ENCODE results near the gene GOLPH3. TPM values are rescaled to one million over a fixed set of nuclear protein-coding genes. Genes with fewer than 3 reads are reported as not detected.
"Not testable (repeated sequence)": the region's sequence is repeated elsewhere in the genome, so short reads cannot be mapped to it uniquely, and the experiment has no call there.

GOLPH3 gene
- total RNA-seq, 1 experiment from 2014 or later, result 74.6 TPM

- Histone ChIP-seq H3K4me3 (no peak overlapping the region), H3K27me3 (no peaks in the 10 kb centered on the region), H3K27ac (no peak overlapping the region), H3K36me3 (no peaks in the 10 kb centered on the region), H3K9me3 (replicated peaks) (no peaks in the 10 kb centered on the region), H3K4me1 (no peaks in the 10 kb centered on the region)
- no peak for DNase-seq
Measured at GRCh38 chr5:32089146-32090000, 84.7 kb downstream of the GOLPH3 start.

GRCh38 chr5:32088214-32088613 lies 85.9 kb downstream of the GOLPH3 start:
- no peaks in the 10 kb centered on the region for H3K36me3 ChIP-seq
- no peak for DNase-seq
- H3K27ac ChIP-seq, result no peak overlapping the region
- no peak overlapping the region for H3K4me3 ChIP-seq
- H3K9me3 ChIP-seq (replicated peaks), result no peaks in the 10 kb centered on the region
- H3K4me1 ChIP-seq, result no peaks in the 10 kb centered on the region
- no peaks in the 10 kb centered on the region for H3K27me3 ChIP-seq

DNA sequence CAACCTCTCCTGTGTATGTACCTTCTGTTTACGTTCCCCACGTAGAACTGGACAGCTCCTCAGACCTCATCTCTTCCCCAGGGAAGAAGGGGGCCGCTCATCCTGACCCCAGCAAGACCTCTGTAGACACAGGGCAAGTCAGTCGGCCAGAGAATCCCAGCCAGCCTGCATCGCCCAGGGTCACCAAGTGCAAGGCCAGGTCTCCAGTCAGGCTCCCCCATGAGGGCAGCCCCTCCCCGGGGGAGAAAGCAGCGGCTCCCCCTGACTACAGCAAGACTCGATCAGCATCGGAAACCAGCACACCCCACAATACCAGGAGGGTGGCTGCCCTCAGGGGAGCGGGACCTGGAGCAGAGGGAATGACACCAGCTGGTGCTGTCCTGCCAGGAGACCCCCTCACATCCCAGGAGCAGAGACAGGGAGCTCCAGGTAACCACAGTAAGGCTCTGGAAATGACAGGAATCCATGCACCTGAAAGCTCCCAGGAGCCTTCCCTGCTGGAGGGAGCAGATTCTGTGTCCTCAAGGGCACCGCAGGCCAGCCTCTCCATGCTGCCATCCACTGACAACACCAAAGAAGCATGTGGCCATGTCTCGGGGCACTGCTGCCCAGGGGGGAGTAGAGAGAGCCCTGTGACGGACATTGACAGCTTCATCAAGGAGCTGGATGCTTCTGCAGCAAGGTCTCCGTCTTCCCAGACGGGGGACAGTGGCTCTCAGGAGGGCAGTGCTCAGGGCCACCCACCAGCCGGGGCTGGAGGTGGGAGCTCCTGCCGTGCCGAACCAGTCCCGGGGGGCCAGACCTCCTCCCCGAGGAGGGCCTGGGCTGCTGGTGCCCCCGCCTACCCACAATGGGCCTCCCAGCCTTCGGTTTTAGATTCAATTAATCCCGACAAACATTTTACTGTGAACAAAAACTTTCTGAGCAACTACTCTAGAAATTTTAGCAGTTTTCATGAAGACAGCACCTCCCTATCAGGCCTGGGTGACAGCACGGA lies 86.7 kb downstream of the GOLPH3 start:
- Histone ChIP-seq H3K4me3 (no peak overlapping the region), H3K4me1 (no peaks in the 10 kb centered on the region), H3K27me3 (no peaks in the 10 kb centered on the region), H3K27ac (no peak overlapping the region), H3K9me3 (replicated peaks) (no peaks in the 10 kb centered on the region), H3K36me3 (no peaks in the 10 kb centered on the region)
- no peak for DNase-seq

DNA sequence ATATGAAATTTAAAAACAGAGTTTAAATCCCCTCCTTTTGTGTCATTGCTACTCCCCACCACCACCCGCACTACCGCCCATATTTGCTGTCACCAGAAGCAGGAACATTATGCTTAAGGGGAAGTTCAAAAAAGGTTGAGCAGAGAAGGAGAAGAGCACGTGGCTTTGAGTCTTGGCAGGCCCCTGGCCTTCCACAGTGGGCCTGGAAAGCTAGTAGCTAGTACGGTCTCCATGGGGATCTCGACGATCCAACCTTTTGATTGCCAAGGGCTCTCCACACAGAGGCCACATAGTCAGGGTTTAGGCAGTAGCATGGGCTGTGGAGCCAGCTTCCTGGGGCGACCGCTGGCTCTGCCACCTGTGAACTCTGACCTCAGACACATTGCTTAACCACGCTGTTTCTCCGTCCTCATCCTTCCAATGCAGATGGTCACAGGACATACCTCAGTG lies 90.1 kb downstream of the GOLPH3 start:
- no peak overlapping the region for H3K4me3 ChIP-seq
- no peaks in the 10 kb centered on the region for H3K9me3 ChIP-seq (replicated peaks)
- H3K4me1 ChIP-seq, result no peaks in the 10 kb centered on the region
- no peaks in the 10 kb centered on the region for H3K27me3 ChIP-seq
- no peaks in the 10 kb centered on the region for H3K36me3 ChIP-seq
- no peak overlapping the region for H3K27ac ChIP-seq
- no peak for DNase-seq

DNA sequence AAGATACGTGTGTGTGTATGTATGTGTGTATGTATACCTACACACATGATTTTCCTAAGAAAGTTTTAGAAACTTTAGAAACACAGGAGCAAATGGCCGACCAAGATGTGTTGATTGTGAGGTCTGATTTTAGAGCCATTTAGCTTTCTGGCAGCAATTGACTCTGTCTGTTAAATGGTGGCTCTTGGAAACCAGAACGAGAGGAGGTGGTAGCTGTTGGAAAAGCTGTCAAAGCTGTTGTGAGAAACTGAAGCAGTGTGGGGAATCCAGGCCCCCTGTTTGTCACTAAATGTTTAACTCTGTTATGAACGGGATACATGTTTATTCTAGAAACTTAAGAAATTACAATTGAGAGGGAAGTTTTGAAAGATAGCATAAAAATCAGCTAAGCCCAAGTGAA lies 91.4 kb downstream of the GOLPH3 start:
- no peak overlapping the region for H3K27ac ChIP-seq
- H3K4me1 ChIP-seq, result no peaks in the 10 kb centered on the region
- no peak overlapping the region for H3K4me3 ChIP-seq
- H3K27me3 ChIP-seq, result no peaks in the 10 kb centered on the region
- H3K9me3 ChIP-seq (replicated peaks), result no peaks in the 10 kb centered on the region
- no peak for DNase-seq
- H3K36me3 ChIP-seq, result no peaks in the 10 kb centered on the region

DNA sequence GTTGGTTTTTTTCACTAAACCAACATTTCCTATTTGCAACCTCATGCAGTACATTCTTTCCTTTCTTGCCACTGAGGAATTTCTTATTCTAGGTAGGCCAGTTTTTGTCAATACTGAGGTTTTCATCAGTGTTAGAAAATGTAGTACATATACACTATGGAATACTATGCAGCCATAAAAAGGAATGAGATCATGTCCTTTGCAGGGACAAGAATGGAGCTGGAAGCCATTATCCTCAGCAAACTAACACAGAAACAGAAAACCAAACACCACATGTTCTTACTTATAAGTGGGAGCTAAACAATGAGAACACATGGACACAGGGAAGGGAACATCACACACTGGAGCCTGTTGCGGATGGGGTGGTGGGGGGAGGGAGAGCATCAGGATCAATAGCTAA lies 93.6 kb downstream of the GOLPH3 start:
- not testable (repeated sequence) for H3K27ac ChIP-seq; H3K4me3 ChIP-seq; H3K4me1 ChIP-seq; H3K9me3 ChIP-seq (replicated peaks); H3K36me3 ChIP-seq; DNase-seq; H3K27me3 ChIP-seq

GRCh38 chr5:32078855-32079254 lies 95.3 kb downstream of the GOLPH3 start:
- not testable (repeated sequence) for H3K4me1 ChIP-seq; DNase-seq; H3K36me3 ChIP-seq; H3K4me3 ChIP-seq; H3K9me3 ChIP-seq (replicated peaks); H3K27ac ChIP-seq; H3K27me3 ChIP-seq

- H3K4me3 ChIP-seq, result no peak overlapping the region
- H3K9me3 ChIP-seq (replicated peaks), result no peaks in the 10 kb centered on the region
- H3K36me3 ChIP-seq, result no peaks in the 10 kb centered on the region
- H3K27me3 ChIP-seq, result no peaks in the 10 kb centered on the region
- peak; percentile 30 to 68 for DNase-seq
- H3K4me1 ChIP-seq, result no peaks in the 10 kb centered on the region
- H3K27ac ChIP-seq, result no peak overlapping the region
Measured at GRCh38 chr5:32076699-32077695, 97.1 kb downstream of the GOLPH3 start.

Other genes starting within 250 kb of the GOLPH3 start
- gene MTMR12, start 138.6 kb upstream of the GOLPH3 start, total RNA-seq (2014; rRNA removed; shearing (Covaris generic)), result 19.8 and 19.9 TPM in 2 replicates